GM06990 (cell line): ENCODE results near the gene NR2F6.

Source experiments
- DNase-seq: peaks from one replicate; pipeline ENCODE4 v3.0.0-alpha.2; 2011; ENCODE audit not compliant: insufficient read length; ENCODE audit errors: extremely low read depth
- H3K27me3 ChIP-seq: replicated peaks from 2 replicates; pipeline ENCODE4 v1.6.0; 2011; ENCODE audit warnings: low read length; ENCODE audit not compliant: control insufficient read depth, insufficient read depth
- H3K36me3 ChIP-seq: 2 replicates; pipeline ENCODE4 v1.5.1; 2011; ENCODE audit warnings: low read length; ENCODE audit not compliant: control insufficient read depth, insufficient read depth
- H3K4me3 ChIP-seq: replicated peaks from 2 replicates; pipeline ENCODE4 v1.5.1; 2011; ENCODE audit warnings: low read depth, mild to moderate bottlenecking, control low read depth, low read length
- CTCF ChIP-seq: IDR thresholded peaks from 2 replicates; pipeline ENCODE4 v1.5.1; 2011; ENCODE audit warnings: low read length, control low read depth, mild to moderate bottlenecking, inconsistent platforms; ENCODE audit not compliant: insufficient read depth, poor library complexity, severe bottlenecking

NR2F6 gene

GRCh38 chr19:17286752-17287151 lies 41.0 kb upstream of the NR2F6 start:
- TF ChIP-seq CTCF: no peak
- DNase-seq: no peak
- Histone ChIP-seq H3K36me3 (peaks cover 11% of the 10 kb centered on the region), H3K4me3 (no peak overlapping the region), H3K27me3 (no peaks in the 10 kb centered on the region)

DNA sequence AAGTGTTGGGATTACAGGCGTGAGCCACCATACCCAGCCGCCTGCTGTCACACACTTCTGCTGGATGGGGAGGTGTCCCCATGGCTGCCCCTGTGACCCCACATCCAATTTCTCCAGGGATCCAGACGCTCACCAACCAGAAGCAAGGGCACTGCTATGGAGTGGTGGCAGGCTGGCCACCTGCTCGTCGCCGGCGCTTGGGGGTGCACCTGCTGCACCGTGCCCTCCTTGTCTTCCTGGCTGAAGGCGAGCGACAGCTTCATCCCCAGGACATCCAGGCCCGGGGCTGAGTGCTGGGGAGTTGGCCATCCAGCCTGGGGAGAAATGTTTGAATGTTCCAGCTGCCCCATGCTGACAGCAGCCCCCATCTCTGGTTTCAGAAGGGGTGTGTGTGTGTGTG lies 40.5 kb upstream of the NR2F6 start:
- no peak for TF ChIP-seq CTCF
- no peaks in the 10 kb centered on the region for H3K27me3 ChIP-seq
- H3K4me3 ChIP-seq: no peak overlapping the region
- DNase-seq: no peak
- peaks cover 11% of the 10 kb centered on the region for H3K36me3 ChIP-seq

GRCh38 chr19:17285415-17286135 lies 39.9 kb upstream of the NR2F6 start:
- Histone ChIP-seq H3K27me3 (no peaks in the 10 kb centered on the region), H3K4me3 (no peak overlapping the region), H3K36me3 (peaks cover 11% of the 10 kb centered on the region)
- DNase-seq: no peak
- no peak for TF ChIP-seq CTCF

- H3K27me3 ChIP-seq: no peaks in the 10 kb centered on the region
- peaks cover 13% of the 10 kb centered on the region for H3K36me3 ChIP-seq
- no peak overlapping the region for H3K4me3 ChIP-seq
- no peak for TF ChIP-seq CTCF
- no peak for DNase-seq
Observed at GRCh38 chr19:17283504-17283996, 37.8 kb upstream of the NR2F6 start.

DNA sequence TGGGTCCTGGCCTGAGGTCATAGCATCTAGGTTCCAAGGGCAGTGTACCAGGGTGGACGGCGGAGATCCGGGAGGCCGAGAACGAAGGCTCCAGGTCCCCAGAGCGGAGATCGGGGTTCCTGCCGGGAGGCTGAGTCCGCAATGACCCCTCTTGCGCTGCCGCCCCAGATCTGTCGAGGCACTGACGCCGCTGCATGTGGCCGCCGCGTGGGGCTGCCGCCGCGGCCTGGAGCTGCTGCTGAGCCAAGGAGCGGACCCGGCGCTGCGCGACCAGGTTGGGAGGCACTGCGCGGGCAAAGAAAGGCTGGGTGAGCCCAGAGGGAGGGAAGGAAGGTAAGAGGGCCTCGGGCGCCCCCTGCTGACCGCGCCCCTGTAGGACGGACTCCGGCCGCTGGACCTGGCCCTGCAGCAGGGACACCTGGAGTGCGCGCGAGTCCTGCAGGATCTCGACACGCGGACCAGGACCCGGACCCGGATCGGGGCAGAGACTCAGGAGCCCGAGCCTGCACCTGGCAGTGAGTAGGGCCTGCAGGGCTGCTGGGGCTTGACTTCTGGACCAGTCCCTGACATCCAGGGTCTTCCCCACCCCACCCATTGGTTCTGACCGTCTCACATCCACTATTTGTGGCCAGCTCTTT lies 36.9 kb upstream of the NR2F6 start:
- Histone ChIP-seq H3K4me3 (peak overlapping the region; percentile 67), H3K27me3 (no peaks in the 10 kb centered on the region), H3K36me3 (peaks cover 13% of the 10 kb centered on the region)
- TF ChIP-seq CTCF: peak; percentile 94
- peak; percentile 92 for DNase-seq
